ENCODE measurements around the gene MBNL1.

The MBNL1 gene

GRCh38 chr3:152259468-152259867 is 9.3 kb upstream of the MBNL1 start:
- peak overlapping the region; percentile 68 for H3K4me3 Mint-ChIP-seq
- H3K36me3 Mint-ChIP-seq (ENCODE audit: low read depth): peaks cover 2% of the 10 kb centered on the region
- ATAC-seq: no peak
- peaks cover 89% of the 10 kb centered on the region for H3K4me1 Mint-ChIP-seq
- no peaks in the 10 kb centered on the region for H3K27me3 Mint-ChIP-seq
- no peaks in the 10 kb centered on the region for H3K9me3 Mint-ChIP-seq
- peak overlapping the region; percentile 97 for H3K27ac Mint-ChIP-seq
- DNase-seq: no peak

- DNase-seq (no peak), ATAC-seq (no peak)
- Mint-ChIP-seq H3K36me3 (ENCODE audit: low read depth) (peaks cover 2% of the 10 kb centered on the region), H3K4me1 (peaks cover 86% of the 10 kb centered on the region), H3K9me3 (no peaks in the 10 kb centered on the region), H3K27me3 (no peaks in the 10 kb centered on the region), H3K4me3 (peak overlapping the region; percentile 37), H3K27ac (peak overlapping the region; percentile 97)
Measured at GRCh38 chr3:152260026-152260425, 8.7 kb upstream of the MBNL1 start.

GRCh38 chr3:152260529-152260928 is 8.2 kb upstream of the MBNL1 start:
- Mint-ChIP-seq H3K27me3 (no peaks in the 10 kb centered on the region), H3K9me3 (no peaks in the 10 kb centered on the region), H3K27ac (peak overlapping the region; percentile 66), H3K4me3 (peak overlapping the region; percentile 25), H3K4me1 (peaks cover 87% of the 10 kb centered on the region), H3K36me3 (ENCODE audit: low read depth) (peaks cover 2% of the 10 kb centered on the region)
- ATAC-seq (no peak), DNase-seq (no peak)

GRCh38 chr3:152261329-152261728 is 7.4 kb upstream of the MBNL1 start:
- Mint-ChIP-seq H3K36me3 (ENCODE audit: low read depth) (peaks cover 2% of the 10 kb centered on the region), H3K27me3 (no peaks in the 10 kb centered on the region), H3K9me3 (no peaks in the 10 kb centered on the region), H3K4me1 (peaks cover 87% of the 10 kb centered on the region), H3K4me3 (no peak overlapping the region), H3K27ac (peak overlapping the region; percentile 66)
- DNase-seq (no peak), ATAC-seq (no peak)

- no peaks in the 10 kb centered on the region for H3K9me3 Mint-ChIP-seq
- no peak overlapping the region for H3K4me3 Mint-ChIP-seq
Measured at GRCh38 chr3:152263711-152264110, 5.0 kb upstream of the MBNL1 start.

GRCh38 chr3:152264378-152264777 is 4.4 kb upstream of the MBNL1 start:
- Mint-ChIP-seq H3K27ac (peak overlapping the region; percentile 77), H3K36me3 (ENCODE audit: low read depth) (peaks cover 2% of the 10 kb centered on the region), H3K4me1 (peaks cover 80% of the 10 kb centered on the region), H3K4me3 (no peak overlapping the region), H3K9me3 (no peaks in the 10 kb centered on the region), H3K27me3 (no peaks in the 10 kb centered on the region)
- DNase-seq: no peak
- ATAC-seq: no peak

More at GRCh38 chr3:152263711-152264110, 5.0 kb upstream of the MBNL1 start:
- no peaks in the 10 kb centered on the region for H3K27me3 Mint-ChIP-seq
- H3K4me1 Mint-ChIP-seq: peaks cover 86% of the 10 kb centered on the region
- peak overlapping the region; percentile 77 for H3K27ac Mint-ChIP-seq
- DNase-seq (no peak), ATAC-seq (no peak)
- H3K36me3 Mint-ChIP-seq (ENCODE audit: low read depth): peaks cover 2% of the 10 kb centered on the region

- H3K4me1 Mint-ChIP-seq: peaks cover 61% of the 10 kb centered on the region
- H3K27ac Mint-ChIP-seq: peak overlapping the region; percentile 94
Measured at GRCh38 chr3:152266221-152266995, 2.3 kb upstream of the MBNL1 start.

GRCh38 chr3:152267831-152268554 is 736 bp upstream of the MBNL1 start:
- no peaks in the 10 kb centered on the region for H3K27me3 Mint-ChIP-seq
- no peak for ATAC-seq
- H3K36me3 Mint-ChIP-seq (ENCODE audit: low read depth): peaks cover 27% of the 10 kb centered on the region
- peak overlapping the region; percentile 94 for H3K27ac Mint-ChIP-seq
- peaks cover 65% of the 10 kb centered on the region for H3K4me1 Mint-ChIP-seq
- H3K4me3 Mint-ChIP-seq: peak overlapping the region; percentile 86
- peak; percentile 35 for DNase-seq
- H3K9me3 Mint-ChIP-seq: no peaks in the 10 kb centered on the region

More at GRCh38 chr3:152266221-152266995, 2.3 kb upstream of the MBNL1 start:
- Mint-ChIP-seq H3K9me3 (no peaks in the 10 kb centered on the region), H3K36me3 (ENCODE audit: low read depth) (peaks cover 17% of the 10 kb centered on the region), H3K4me3 (peak overlapping the region; percentile 86), H3K27me3 (no peaks in the 10 kb centered on the region)
- ATAC-seq (no peak), DNase-seq (no peak)

GRCh38 chr3:152269056-152269830 is 514 bp downstream of the MBNL1 start:
- Mint-ChIP-seq H3K4me1 (peaks cover 64% of the 10 kb centered on the region), H3K4me3 (peak overlapping the region; percentile 86), H3K27me3 (no peaks in the 10 kb centered on the region), H3K9me3 (no peaks in the 10 kb centered on the region), H3K27ac (peak overlapping the region; percentile 94), H3K36me3 (ENCODE audit: low read depth) (peaks cover 28% of the 10 kb centered on the region)
- no peak for DNase-seq
- ATAC-seq: peak; percentile 48

- no peaks in the 10 kb centered on the region for H3K9me3 Mint-ChIP-seq
- H3K4me3 Mint-ChIP-seq: peak overlapping the region; percentile 86
- H3K4me1 Mint-ChIP-seq: peaks cover 64% of the 10 kb centered on the region
- DNase-seq: peak; percentile 17
- peak overlapping the region; percentile 94 for H3K27ac Mint-ChIP-seq
- ATAC-seq: peak; percentile 13
- H3K27me3 Mint-ChIP-seq: no peaks in the 10 kb centered on the region
- H3K36me3 Mint-ChIP-seq (ENCODE audit: low read depth): peaks cover 28% of the 10 kb centered on the region
Measured at GRCh38 chr3:152269831-152270734, 1.4 kb downstream of the MBNL1 start.

- Mint-ChIP-seq H3K27ac (peak overlapping the region; percentile 94), H3K4me3 (peak overlapping the region; percentile 86), H3K27me3 (no peaks in the 10 kb centered on the region), H3K36me3 (ENCODE audit: low read depth) (peaks cover 28% of the 10 kb centered on the region), H3K4me1 (peaks cover 63% of the 10 kb centered on the region), H3K9me3 (no peaks in the 10 kb centered on the region)
- ATAC-seq (no peak), DNase-seq (no peak)
Measured at GRCh38 chr3:152270937-152271336, 2.2 kb downstream of the MBNL1 start.

- H3K4me3 Mint-ChIP-seq: peak overlapping the region; percentile 86
- H3K9me3 Mint-ChIP-seq: no peaks in the 10 kb centered on the region
- H3K4me1 Mint-ChIP-seq: peaks cover 63% of the 10 kb centered on the region
- ATAC-seq (no peak), DNase-seq (no peak)
- no peaks in the 10 kb centered on the region for H3K27me3 Mint-ChIP-seq
- H3K27ac Mint-ChIP-seq: peak overlapping the region; percentile 94
- peaks cover 28% of the 10 kb centered on the region for H3K36me3 Mint-ChIP-seq (ENCODE audit: low read depth)
Measured at GRCh38 chr3:152271501-152272236, 2.9 kb downstream of the MBNL1 start.

- peak overlapping the region; percentile 86 for H3K4me3 Mint-ChIP-seq
- H3K4me1 Mint-ChIP-seq: peaks cover 60% of the 10 kb centered on the region
- peak; percentile 53 for ATAC-seq
- peak overlapping the region; percentile 94 for H3K27ac Mint-ChIP-seq
- DNase-seq: no peak
- H3K27me3 Mint-ChIP-seq: no peaks in the 10 kb centered on the region
- H3K9me3 Mint-ChIP-seq: no peaks in the 10 kb centered on the region
- H3K36me3 Mint-ChIP-seq (ENCODE audit: low read depth): peaks cover 28% of the 10 kb centered on the region
Measured at GRCh38 chr3:152272771-152273242, 4.1 kb downstream of the MBNL1 start.

Measured in activated naive CD8-positive, alpha-beta T cell treated with anti-CD3 and anti-CD28 coated beads, Interleukin-2, amount 50 U/mL, for 24 hours (primary cell).